Stimulated activated CD4-positive, alpha-beta T cell treated with anti-CD3 and anti-CD28 coated beads, Interleukin-1b, Interleukin-23, amount 100 ng/mL, for 24 hours (primary cell): ENCODE data around the gene USP49.
A peak's percentile ranks its signal among the peaks of the same experiment; 100 is the strongest.

Experiments
- DNase-seq, 4 experiments: peaks; one replicate each; pipeline ENCODE4 v3.0.0-alpha.2; 2020; ENCODE audit warnings: low read depth in 4 of 4, low spot score in 1 of 4

The USP49 gene

DNA sequence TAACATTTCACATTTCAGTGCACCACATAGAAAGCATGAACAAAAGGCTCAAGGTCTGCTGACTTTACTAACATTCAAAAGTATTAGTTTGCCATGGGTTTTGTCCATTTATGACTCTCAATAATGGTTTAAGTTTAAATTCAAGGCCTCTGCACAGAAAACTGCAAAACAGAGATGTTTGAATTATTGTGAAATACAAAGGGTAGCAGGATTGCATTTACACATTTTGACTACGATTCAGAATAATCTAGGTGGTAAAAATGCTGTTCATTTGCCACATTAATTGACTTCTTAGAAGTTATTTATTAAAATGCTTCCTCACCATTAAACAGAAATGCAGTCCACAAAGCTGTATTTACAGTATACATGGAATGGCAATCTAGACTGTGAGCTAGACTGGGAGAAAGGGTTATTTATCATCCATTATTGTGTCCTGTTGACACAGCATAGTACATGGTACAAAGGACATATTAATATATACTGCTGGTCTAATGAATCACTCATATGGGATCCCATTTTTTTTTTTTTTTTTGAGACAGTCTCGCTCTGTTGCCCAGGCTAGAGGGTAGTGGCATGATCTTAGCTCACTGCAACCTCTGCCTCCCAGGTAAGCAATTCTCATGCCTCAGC, 18.0 kb downstream of the USP49 start:
- no peak for DNase-seq

DNA sequence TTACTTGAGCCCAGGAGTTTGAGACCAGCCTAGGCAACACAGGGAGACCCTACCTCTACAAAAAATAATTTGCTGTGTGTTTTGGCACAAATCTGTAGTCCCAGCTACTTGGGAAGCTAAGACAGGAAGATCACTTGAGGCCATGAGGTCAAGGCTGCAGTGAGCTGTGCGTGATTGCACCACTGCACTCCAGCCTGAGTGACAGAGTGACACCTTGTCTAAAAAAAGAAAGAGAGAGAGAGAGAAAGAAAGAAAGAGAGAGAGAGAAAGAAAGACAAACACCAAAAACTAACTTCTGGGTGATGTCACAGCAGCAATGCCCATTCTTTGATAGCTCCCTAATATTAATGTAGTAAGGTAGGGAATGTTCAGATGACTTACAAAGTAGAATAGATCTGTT, 20.4 kb downstream of the USP49 start:
- no peak for DNase-seq

- no peak for DNase-seq
Measured at GRCh38 chr6:41872147-41872546, 23.0 kb downstream of the USP49 start.

DNA sequence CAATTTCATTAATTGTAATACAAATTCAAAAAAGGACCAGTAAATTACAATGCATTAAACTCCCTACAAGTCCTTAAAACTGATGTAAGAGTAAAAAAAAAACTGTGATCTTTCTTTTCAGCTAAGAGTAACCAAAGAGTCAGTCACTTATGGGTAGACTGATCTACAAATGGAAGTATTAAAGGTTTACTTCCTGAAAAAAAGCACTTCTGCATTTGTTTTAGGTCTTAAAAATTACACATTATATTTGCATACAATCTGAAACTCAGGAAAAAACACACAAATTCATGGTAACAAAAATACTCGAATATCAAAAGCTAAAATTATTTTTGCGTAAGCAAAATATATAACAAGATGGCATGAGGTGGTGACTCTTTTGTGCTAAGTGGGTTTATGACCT, 23.5 kb downstream of the USP49 start:
- no peak for DNase-seq

GRCh38 chr6:41859356-41859755, 35.8 kb downstream of the USP49 start:
- no peak for DNase-seq

DNA sequence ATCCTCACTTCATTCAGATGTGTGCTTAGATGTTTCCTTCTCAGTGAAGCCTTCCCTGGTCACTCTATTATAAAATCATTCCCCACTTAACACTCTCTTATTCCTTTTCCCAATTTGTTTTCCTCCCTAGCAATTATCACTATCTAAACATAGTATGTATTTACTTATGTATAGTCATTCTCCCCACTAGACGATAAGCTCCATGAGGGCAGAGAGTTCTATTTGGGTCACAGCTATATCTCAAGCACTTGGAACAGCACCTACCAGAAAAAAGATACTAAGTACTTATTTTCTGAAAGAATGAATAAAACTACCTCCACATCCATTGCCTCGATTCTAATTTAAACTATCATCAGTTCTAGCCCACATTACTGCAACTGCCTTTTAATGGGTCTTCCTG, 36.5 kb downstream of the USP49 start:
- DNase-seq: no peak

DNA sequence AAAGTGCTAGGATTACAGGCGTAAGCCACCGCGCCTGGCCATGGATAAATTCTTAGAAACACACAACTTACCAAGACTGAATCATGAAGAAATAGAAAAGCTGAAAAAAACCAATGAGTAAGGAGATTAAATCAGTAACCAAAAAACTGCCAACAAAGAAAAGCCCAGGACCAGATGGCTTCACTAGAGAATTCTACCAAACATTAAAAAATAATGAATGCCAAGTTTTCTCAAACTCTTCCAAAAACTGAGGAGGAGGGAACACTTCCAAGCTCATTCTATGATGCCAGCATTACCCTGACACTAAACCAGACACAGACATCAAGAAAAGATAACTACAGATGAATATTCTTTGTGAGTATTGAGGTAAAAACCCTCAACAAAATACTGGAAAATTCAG, 44.3 kb downstream of the USP49 start:
- DNase-seq: no peak

- peak; percentile 9 to 33 (median 20) for DNase-seq
Measured at GRCh38 chr6:41846666-41847237, 48.4 kb downstream of the USP49 start.

- DNase-seq: no peak
Measured at GRCh38 chr6:41843178-41843577, 52.0 kb downstream of the USP49 start.

GRCh38 chr6:41840326-41840725, 54.8 kb downstream of the USP49 start:
- no peak for DNase-seq

DNA sequence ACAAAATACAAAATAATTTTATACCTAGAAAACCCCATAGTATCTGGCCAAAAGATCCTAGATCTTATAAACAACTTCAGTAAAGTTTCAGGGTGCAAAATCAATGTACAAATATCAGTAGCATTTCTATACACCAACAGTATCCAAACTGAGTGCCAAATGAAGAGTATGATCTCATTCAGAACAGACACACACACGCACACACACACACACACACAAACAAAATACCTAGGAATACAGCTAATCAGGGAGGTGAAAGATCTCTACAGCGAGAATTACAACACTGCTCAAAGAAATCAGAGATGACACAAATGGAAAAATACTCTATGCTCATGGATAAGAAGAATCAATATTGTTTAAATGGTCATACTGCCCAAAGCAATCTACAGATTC, 58.5 kb downstream of the USP49 start:
- DNase-seq: no peak

DNA sequence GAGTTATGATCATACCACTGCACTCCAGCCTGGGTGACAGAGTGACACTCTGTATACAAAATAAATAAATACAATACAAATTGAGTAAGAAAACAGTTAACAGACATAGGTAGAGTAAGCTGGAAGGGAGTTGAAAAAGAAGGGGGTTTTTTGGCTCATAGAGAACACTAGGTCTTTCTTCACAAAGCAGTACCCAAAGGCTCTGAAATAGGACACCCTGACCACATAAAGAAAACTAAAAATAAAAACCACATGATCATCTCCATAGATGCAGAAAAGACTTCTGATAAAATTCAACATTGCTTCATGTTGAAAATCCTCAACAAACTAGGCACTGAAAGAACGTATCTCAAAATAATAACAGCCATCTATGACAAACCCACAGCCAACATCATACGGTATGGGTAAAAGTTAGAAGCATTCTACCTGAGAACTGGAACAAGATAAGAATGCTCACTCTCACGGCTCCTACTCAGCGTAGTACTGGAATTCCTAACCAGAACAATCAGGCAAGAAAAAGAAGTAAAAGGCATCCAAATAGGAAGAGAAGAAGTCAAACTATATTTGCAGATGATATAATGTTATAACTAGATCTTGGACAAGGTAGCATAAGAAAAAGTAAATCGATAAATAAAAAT, 59.0 kb downstream of the USP49 start:
- DNase-seq: no peak

DNA sequence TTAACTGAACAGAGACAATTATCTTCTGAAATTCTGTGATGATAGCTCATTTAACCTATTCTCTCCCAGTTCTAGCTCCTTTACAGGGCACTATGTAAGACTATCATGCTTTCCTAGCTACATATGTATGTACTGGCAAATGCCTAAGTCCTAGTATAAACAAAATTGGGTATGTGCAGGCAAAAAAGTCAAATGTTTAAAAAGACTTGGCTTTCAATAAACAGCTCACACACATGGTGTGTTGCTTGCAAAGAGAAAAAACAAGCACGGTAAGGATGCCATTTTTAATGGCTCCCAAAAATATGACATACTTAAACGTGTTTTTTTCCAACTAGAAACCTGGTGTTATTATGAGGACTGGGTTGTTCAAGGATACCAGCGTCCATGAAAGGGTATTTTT, 62.9 kb downstream of the USP49 start:
- no peak for DNase-seq

DNA sequence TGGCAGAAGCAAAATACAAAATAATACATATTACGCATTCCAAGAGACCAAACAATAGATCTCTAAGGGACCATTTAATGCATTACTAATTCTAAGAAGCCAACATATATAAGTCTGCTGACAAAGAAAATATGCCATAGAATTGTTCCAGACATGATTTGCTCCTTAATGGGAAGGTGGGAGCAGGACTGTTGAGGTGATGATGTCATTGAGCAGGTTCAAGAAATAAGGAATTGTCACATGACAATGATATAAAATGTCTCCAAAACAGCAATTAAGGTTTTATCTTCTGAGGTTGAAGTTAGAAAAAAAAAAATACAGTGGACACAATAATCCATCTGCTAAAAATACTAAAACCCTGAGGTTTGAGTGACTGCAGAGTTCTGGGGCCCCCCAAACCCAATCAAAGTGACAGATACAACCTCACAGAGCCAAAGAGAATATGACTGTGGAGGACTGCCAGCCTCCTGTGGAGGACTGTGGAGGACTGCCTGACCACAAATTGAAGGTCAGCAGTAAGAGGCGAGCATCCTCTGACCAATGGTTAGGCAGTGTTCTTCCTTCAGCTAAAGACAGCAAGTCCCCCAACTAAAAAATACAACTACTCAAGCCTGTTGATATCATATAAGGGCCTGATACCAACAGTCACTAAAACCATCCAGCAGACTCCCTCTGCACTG, 68.7 kb downstream of the USP49 start:
- no peak for DNase-seq

DNA sequence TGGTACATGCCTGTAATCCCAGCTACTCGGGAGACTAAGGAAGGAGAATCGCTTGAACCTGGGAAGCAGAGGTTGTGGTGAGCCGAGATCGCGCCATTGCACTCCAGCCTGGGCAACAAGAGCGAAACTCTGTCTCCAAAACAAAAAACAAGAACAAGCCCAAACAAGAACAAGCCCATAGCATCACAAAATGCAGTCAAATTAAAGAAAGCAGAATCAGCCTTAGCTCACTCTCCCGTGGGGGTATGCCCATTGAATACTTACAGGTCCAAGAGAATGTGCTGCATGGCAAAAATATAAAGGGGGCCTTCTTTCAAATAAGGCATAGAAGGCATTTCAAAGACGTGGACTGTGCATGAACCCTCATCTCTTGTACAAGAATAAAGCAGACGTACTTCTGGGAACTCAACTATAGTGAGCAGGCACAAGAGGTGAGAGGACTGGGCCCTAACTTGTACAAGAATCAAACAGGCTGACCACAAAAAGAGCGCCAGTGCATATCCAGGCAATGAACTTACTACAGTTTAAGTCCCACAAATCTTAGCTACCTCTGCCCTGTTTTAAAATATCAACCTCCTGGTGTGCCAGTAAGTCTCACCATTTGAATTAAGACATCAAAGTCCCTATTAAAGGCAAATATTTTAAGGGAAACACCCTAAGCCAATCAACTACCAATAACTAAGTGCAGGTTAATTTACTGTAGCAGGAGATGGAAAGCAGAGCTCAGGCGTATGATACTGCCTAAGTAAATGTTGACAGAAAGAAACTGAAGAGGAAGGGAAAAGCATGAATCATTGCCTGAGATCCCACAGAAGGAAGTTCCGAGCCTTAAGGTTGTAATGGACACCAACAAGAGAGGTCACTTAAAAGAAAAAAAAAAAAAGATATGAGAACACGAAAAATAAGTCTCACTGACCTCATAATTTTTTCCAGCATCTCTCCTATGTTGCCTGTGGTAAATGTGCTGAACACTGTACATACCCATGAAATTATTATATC, 70.3 kb downstream of the USP49 start:
- DNase-seq: no peak

DNA sequence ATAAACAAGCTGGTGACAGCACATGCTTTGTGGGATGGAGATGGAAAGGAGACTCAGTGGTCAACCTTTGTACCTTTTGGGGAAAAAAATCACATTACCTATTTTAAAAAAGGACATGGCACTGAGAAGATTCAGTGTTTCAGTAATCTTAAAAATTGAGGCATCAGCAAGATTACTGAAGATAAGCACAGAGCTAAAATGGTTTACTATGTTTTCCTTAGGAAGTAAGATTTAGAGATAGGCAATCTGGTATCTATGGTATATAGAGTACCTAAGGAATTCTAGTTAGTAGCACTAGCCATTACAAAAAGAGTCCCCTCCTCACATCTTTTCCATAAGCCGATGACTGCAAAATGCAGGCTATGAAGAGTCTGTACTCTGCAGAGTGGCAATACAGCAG, 72.0 kb downstream of the USP49 start:
- DNase-seq: no peak

GRCh38 chr6:41822021-41822420, 73.2 kb downstream of the USP49 start:
- no peak for DNase-seq

DNA sequence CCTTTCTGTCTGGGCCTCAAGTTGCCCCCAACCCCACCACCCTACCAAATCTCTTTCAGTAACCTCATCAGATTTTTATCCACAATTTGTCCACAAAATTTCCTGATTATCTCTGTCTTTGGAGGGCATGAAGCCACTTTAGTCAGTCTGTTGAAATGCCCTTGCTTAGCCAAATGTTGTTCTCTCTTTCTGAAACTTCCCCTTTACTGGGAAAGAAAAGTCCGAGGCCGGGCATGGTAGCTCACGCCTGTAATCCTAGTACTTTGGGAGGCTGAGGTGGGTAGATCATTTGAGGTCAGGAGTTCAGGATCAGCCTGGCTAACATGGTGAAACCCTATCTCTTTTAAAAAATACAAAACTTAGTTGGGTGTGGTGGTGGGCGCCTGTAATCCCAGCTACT, 73.9 kb downstream of the USP49 start:
- DNase-seq: no peak

DNA sequence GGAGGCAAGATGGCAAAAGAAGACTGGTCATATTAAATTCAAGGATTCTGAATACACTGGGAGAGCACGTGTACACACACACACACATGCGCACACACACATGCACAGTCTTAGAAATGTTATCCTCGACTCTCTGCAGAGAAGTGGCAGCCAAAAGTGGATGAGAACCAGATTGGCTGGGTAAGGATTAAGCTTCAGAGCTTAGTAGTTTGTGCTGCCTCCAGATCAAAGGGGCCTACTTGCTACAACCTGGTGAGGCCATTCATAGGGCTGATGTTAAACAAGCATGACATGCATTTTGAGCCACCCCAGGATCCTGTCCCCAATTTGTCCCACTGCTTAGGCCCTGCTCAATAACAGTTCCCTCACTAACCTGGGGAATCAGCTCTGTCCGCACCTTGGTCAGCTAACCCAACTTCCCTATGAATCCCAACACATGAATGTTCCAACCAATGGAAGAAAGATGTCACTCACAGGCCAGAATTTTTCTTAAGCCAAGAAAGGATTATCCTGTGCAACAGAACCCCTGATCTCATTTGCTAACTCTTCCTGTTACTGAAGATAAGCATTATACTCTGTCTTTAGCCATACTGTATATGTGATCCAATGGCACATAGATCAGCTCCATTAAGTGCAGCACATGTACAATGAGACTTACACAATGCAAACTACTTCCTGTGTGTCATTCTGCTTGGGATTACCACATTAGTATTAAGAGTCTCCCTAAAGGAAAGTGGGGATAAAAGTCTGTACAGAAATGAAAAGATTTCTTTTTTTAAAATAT, 76.7 kb downstream of the USP49 start:
- DNase-seq: no peak

DNA sequence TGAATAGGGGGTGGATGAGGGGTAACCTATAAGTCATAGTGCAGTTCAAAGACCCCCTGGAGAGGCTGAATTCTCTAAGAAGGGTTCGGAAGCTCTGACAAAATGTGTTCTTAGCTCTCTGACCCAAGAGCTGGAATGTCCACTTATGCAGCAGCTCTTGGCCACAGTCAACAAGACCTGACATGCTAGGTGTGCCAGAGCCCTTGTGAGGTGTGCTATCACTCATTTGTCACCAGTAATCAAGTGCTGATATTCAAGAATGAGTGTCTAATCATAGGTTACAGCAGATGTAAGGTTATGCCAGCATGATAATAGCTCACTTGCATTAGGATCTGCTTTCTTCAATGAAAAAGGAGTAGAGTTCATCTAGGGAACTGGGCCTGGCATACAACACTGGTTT, 79.6 kb downstream of the USP49 start:
- DNase-seq: no peak
